Measurements from ENCODE around the gene CEP112.
"Not testable (repeated sequence)": the region's sequence is repeated elsewhere in the genome, so short reads cannot be mapped to it uniquely, and the experiment has no call there.

GRCh38 chr17:65782104-65782706 is 409.7 kb downstream of the CEP112 start:
- TF ChIP-seq, protein P1, sequence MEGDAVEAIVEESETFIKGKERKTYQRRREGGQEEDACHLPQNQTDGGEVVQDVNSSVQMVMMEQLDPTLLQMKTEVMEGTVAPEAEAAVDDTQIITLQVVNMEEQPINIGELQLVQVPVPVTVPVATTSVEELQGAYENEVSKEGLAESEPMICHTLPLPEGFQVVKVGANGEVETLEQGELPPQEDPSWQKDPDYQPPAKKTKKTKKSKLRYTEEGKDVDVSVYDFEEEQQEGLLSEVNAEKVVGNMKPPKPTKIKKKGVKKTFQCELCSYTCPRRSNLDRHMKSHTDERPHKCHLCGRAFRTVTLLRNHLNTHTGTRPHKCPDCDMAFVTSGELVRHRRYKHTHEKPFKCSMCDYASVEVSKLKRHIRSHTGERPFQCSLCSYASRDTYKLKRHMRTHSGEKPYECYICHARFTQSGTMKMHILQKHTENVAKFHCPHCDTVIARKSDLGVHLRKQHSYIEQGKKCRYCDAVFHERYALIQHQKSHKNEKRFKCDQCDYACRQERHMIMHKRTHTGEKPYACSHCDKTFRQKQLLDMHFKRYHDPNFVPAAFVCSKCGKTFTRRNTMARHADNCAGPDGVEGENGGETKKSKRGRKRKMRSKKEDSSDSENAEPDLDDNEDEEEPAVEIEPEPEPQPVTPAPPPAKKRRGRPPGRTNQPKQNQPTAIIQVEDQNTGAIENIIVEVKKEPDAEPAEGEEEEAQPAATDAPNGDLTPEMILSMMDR (IDR thresholded peaks at IDR 0.05), result not testable (repeated sequence)
- TF ChIP-seq POLR2A (IDR thresholded peaks at IDR 0.05); POLR2AphosphoS5 (IDR thresholded peaks at IDR 0.05; ENCODE audit: insufficient read depth in 1 of 2, low read depth in 1 of 2): not testable (repeated sequence)

Data from vagina (tissue), 2 donors.